Nephron progenitor cell (in vitro differentiated cells): ENCODE measurements around the gene TPBGL.

Experiments used
- DNase-seq: peaks from one replicate; pipeline ENCODE4 v3.0.0; 2021
- H3K27ac Mint-ChIP-seq: 2 replicates; pipeline ENCODE4 v1.8.0; 2021; ENCODE audit warnings: mild to moderate bottlenecking, moderate library complexity, mixed read lengths
- H3K27me3 Mint-ChIP-seq: 2 replicates; pipeline ENCODE4 v1.8.0; 2021; ENCODE audit warnings: mild to moderate bottlenecking, low read depth, mixed read lengths; ENCODE audit not compliant: poor library complexity
- H3K36me3 Mint-ChIP-seq: 2 replicates; pipeline ENCODE4 v1.8.0; 2021; ENCODE audit warnings: low read depth, mixed read lengths
- H3K4me1 Mint-ChIP-seq: 2 replicates; pipeline ENCODE4 v1.8.0; 2021; ENCODE audit warnings: mixed read lengths
- H3K4me3 Mint-ChIP-seq: 2 replicates; pipeline ENCODE4 v1.8.0; 2021; ENCODE audit warnings: mild to moderate bottlenecking, moderate library complexity, mixed read lengths
- H3K9me3 Mint-ChIP-seq: 2 replicates; pipeline ENCODE4 v1.8.0; 2021; ENCODE audit warnings: mild to moderate bottlenecking, moderate library complexity, mixed read lengths
- TF ChIP-seq, protein P1 (sequence below): fragments of 200-600 bp; sonication (generic); IDR thresholded peaks from 2 replicates; pipeline ENCODE4 v1.5.0; 2021; ENCODE audit warnings: antibody characterized with exemption

TPBGL gene

DNA sequence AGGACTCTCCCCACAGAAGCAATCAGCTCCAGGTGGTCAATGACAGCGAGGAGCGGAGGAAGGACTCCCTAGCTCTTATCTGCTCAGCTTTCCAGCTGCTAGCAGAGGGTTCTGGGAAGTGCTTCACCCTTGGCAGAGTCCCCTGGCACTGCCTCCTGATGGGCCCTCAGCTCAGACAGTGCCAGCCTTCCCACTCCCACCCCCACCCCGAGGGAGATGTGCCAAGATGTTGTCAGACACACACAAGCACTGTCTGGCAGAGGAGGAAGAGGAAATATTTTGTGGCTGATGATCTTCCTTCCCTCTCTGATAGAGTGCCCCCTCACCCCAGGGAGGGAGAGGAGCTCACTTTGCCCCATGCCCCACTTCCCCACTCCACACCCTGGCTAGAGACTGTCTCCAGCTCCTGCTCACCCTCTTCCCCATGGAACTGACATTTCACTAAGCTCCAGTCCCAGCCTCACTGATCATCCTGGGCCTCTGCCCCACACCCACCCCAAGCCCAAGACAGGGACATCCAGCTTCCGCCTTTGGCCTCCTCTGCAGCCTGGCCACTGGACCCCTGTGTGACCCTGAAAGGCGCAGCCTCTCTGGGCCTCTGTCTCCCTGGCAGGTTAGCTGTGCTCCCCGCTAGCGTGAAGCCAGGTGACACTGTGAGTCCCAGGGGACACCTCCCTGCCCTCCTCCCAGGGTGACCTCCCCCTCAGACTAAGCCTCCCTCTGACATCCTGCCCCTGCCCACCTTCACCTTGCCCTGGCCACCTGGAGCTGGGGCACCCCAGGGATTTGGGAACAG is 45.2 kb upstream of the TPBGL start:
- Mint-ChIP-seq H3K36me3 (no peaks in the 10 kb centered on the region), H3K27me3 (peaks cover 21% of the 10 kb centered on the region), H3K27ac (no peak overlapping the region), H3K4me3 (no peak overlapping the region), H3K4me1 (peaks cover 32% of the 10 kb centered on the region), H3K9me3 (no peaks in the 10 kb centered on the region)
- TF ChIP-seq, protein P1, sequence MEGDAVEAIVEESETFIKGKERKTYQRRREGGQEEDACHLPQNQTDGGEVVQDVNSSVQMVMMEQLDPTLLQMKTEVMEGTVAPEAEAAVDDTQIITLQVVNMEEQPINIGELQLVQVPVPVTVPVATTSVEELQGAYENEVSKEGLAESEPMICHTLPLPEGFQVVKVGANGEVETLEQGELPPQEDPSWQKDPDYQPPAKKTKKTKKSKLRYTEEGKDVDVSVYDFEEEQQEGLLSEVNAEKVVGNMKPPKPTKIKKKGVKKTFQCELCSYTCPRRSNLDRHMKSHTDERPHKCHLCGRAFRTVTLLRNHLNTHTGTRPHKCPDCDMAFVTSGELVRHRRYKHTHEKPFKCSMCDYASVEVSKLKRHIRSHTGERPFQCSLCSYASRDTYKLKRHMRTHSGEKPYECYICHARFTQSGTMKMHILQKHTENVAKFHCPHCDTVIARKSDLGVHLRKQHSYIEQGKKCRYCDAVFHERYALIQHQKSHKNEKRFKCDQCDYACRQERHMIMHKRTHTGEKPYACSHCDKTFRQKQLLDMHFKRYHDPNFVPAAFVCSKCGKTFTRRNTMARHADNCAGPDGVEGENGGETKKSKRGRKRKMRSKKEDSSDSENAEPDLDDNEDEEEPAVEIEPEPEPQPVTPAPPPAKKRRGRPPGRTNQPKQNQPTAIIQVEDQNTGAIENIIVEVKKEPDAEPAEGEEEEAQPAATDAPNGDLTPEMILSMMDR: no peak
- no peak for DNase-seq

DNA sequence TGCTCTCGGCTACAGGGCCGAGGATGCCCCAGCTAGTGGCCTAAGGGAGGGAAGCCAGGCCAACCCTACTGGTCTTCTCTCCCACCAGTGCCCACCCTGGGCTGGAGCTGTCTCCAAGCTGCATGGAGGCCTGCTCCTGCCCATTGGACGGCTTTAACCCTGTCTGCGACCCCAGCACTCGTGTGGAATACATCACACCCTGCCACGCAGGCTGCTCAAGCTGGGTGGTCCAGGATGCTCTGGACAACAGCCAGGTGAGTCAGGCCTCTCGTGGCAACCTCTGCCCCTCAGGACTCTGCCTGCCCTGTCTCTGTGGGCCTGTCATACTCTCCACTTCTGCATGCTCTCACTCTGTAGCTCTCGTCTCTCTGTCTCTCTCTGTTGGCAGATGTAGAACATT is 44.1 kb upstream of the TPBGL start:
- peaks cover 21% of the 10 kb centered on the region for H3K4me1 Mint-ChIP-seq
- no peak overlapping the region for H3K27ac Mint-ChIP-seq
- H3K9me3 Mint-ChIP-seq: no peaks in the 10 kb centered on the region
- TF ChIP-seq, protein P1: no peak
- no peaks in the 10 kb centered on the region for H3K36me3 Mint-ChIP-seq
- no peak for DNase-seq
- H3K4me3 Mint-ChIP-seq: no peak overlapping the region
- H3K27me3 Mint-ChIP-seq: peaks cover 21% of the 10 kb centered on the region

DNA sequence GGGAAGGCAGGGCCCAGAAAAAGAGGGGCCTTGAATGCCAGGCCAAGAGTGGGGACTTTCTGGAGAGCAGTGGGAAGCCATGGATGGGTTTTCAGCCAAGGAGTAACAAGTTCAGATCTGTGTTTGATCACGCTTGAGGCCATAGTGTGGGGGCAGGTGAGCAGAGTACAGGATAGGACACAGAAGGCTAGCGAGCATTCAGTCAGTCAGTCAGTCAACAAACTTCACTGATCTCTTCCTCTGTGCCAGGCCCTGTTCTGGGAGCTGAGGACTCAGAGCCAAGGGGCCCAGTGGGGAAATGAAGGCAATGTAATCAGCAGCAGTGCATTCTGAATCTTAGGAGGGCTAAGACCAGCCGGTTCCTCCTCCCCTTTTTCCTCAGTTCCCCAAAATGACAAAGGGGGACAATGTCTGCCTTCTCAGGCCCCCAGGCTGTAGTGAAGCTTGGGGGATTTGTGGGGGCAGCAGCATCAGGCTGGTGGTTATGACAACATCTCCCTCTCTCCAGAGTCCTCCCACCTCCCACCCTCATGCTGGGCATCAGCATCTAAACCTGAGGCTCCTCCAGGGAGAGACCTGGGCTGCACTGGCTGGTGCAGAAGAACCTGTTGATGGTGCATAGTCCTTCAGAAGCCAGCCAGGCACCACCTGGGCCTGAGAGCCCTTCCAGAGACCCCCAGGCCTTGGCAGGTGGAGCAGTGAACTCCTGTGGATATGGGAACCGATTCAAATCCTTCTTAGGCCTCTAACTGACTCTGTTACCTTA is 42.9 kb upstream of the TPBGL start:
- Mint-ChIP-seq H3K36me3 (no peaks in the 10 kb centered on the region), H3K27ac (no peak overlapping the region), H3K4me1 (peaks cover 10% of the 10 kb centered on the region), H3K27me3 (peaks cover 23% of the 10 kb centered on the region), H3K9me3 (no peaks in the 10 kb centered on the region), H3K4me3 (no peak overlapping the region)
- DNase-seq: no peak
- TF ChIP-seq, protein P1: no peak

DNA sequence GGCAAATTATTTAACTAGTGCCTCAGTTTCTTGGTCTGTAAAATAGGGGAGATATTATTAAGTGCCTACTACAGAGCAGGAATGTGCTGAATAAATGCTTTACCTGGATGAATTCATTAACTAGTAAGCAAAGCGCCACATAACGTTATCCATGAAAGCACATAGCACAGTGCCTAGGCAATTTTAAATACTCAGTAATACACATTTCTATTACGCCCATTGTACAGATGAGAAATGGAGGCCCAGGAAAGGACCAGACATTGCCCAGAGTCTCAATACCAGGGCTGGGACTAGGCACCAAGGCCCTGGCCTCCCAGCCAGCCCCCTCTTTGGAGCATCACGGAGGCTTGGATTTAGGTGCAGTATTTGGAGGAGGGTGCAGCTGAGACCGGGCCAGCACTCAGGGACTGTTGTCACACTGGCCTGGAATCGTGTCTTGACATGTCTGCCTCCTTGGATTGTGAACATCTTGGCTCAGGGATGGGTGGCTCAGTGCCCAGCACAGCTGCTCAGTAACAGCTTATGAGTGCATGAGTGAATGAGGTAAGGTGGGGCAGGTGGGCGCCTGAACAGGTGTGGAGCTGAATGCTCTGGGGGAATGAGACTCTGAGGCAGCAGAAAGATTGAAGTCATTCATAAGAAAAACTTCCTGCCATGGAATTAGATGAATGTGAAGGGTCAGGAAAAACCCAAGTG is 42.1 kb upstream of the TPBGL start:
- Mint-ChIP-seq H3K4me1 (peaks cover 10% of the 10 kb centered on the region), H3K9me3 (no peaks in the 10 kb centered on the region), H3K4me3 (no peak overlapping the region), H3K27me3 (peaks cover 22% of the 10 kb centered on the region), H3K27ac (no peak overlapping the region), H3K36me3 (no peaks in the 10 kb centered on the region)
- no peak for DNase-seq
- TF ChIP-seq, protein P1: no peak

DNA sequence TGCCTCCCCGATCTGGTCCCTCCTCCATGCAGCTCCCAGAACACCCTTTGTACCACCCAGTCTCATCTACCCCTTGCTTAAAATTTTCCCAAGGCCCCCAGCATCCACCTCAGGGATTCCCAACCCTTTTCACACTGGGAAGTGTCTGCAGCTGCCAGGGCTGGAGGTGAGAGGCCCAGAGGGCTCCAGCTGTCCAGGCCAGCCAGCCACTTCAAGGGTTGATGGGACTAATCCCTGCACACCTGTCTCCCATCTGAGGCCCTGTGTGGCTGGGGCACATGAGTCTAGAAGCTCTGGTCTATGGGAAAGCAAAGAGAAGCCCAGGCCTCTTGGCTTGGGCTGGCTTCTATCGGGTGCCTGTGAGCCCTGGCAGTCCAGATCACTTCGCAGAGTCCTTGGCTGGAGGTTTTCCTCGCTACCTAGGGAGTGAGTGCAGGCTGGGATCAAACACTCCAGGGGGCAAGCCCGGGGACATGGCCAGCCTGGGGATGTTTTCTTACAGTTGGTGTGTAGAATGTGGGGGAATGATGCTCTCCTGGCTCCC is 41.1 kb upstream of the TPBGL start:
- H3K27me3 Mint-ChIP-seq: peaks cover 23% of the 10 kb centered on the region
- H3K27ac Mint-ChIP-seq: no peak overlapping the region
- TF ChIP-seq, protein P1: no peak
- H3K4me3 Mint-ChIP-seq: no peak overlapping the region
- DNase-seq: no peak
- no peaks in the 10 kb centered on the region for H3K36me3 Mint-ChIP-seq
- H3K4me1 Mint-ChIP-seq: peaks cover 15% of the 10 kb centered on the region
- H3K9me3 Mint-ChIP-seq: no peaks in the 10 kb centered on the region
